ENCODE data around the gene DOK6.
A peak's percentile ranks its signal among the peaks of the same experiment; 100 is the strongest.

DOK6 gene

GRCh38 chr18:69617888-69618287, 217.2 kb downstream of the DOK6 start:
- Histone ChIP-seq H3K9me3 (ENCODE audit: control insufficient read depth in 2 of 2, low read length in 2 of 2) (no peaks in the 10 kb centered on the region), H3K4me1 (ENCODE audit: control insufficient read depth, insufficient read depth, low read length) (no peaks in the 10 kb centered on the region), H3K36me3 (ENCODE audit: control insufficient read depth in 2 of 2, insufficient read depth in 2 of 2, low read length in 2 of 2) (no peaks in the 10 kb centered on the region), H3K27ac (ENCODE audit: low read length) (no peak overlapping the region), H3K4me3 (ENCODE audit: low read length in 2 of 2) (no peak overlapping the region), H3K27me3 (ENCODE audit: control insufficient read depth in 1 of 2, insufficient read depth in 2 of 2, low read length in 2 of 2) (no peaks in the 10 kb centered on the region), H3K9ac (ENCODE audit: low read length in 2 of 2) (no peak overlapping the region)

DNA sequence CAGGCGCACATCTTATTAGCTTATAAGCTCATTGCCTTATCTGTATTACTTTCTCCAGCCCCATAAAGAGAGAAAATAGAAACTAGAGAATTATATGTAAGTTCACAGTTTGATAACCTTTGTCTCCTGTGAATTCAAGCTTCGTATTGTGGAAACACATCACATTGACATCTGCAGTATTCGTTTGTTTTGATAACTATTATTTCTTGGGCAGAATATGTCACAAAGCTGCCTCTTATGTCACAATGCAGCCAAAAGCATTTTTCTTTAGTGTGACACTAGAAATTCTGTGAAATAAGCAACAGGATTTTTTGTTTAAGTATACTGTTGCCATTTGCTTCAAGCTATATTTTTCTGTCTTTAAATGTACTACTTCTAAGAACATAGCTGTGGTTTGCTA, 221.5 kb downstream of the DOK6 start:
- Histone ChIP-seq H3K9ac (ENCODE audit: low read length in 2 of 2) (no peak overlapping the region), H3K36me3 (ENCODE audit: control insufficient read depth in 2 of 2, insufficient read depth in 2 of 2, low read length in 2 of 2) (no peaks in the 10 kb centered on the region), H3K4me3 (ENCODE audit: low read length in 2 of 2) (no peak overlapping the region), H3K27ac (ENCODE audit: low read length) (no peak overlapping the region), H3K9me3 (ENCODE audit: control insufficient read depth in 2 of 2, low read length in 2 of 2) (no peaks in the 10 kb centered on the region), H3K4me1 (ENCODE audit: control insufficient read depth, insufficient read depth, low read length) (no peaks in the 10 kb centered on the region), H3K27me3 (ENCODE audit: control insufficient read depth in 1 of 2, insufficient read depth in 2 of 2, low read length in 2 of 2) (no peaks in the 10 kb centered on the region)

DNA sequence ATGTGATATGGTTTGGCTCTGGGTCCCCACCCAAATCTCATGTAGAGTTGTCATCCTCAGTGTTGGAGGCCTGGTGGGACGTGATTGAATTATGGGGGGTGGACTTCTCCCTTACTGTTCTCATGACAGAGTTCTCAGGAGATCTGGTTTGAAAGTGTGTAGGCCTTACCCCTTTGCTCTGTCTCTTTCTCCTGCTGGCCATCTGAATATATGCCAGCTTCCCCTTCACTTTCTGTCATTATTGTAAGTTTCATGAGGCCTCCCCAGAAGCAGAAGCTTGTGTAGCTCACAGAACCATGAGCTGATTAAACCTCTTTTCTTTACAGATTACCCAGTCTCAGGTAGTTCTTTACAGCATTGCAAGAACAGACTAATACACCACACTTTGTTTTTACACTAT, 222.3 kb downstream of the DOK6 start:
- Histone ChIP-seq H3K4me3 (ENCODE audit: low read length in 2 of 2) (no peak overlapping the region), H3K9ac (ENCODE audit: low read length in 2 of 2) (no peak overlapping the region), H3K27me3 (ENCODE audit: control insufficient read depth in 1 of 2, insufficient read depth in 2 of 2, low read length in 2 of 2) (no peaks in the 10 kb centered on the region), H3K9me3 (ENCODE audit: control insufficient read depth in 2 of 2, low read length in 2 of 2) (no peaks in the 10 kb centered on the region), H3K36me3 (ENCODE audit: control insufficient read depth in 2 of 2, insufficient read depth in 2 of 2, low read length in 2 of 2) (no peaks in the 10 kb centered on the region), H3K4me1 (ENCODE audit: control insufficient read depth, insufficient read depth, low read length) (no peaks in the 10 kb centered on the region), H3K27ac (ENCODE audit: low read length) (no peak overlapping the region)

- H3K27ac ChIP-seq (ENCODE audit: low read length), result no peak overlapping the region
Measured at GRCh38 chr18:69626171-69626570, 225.5 kb downstream of the DOK6 start.

DNA sequence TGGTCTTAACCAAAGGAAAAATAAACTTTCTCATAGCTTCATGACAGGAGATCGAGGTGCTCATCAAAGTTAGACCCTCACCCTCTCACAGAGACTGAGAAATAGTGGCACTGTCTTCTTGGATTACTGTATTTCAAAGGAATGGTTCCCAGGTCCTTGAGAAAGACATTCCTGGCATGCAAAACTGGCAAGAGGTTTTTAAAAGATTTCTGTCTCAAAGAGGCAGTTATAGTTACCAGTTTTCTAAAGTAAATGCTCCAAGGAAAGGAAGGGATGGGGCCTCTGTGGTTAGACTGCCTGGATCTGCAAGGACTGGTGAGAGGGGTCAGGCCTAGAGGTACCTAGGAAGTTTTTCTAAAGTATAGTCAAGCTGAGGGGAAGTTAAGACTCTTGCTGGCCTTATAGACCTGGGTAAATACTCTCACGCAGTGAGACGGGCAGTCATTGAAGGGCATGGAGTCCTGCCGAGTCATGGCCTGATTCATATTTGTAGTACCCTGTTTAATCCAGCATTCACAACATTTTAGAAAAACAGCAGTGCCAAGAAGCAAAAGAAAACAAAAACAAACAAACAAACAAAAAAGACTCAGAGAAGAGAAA, 226.1 kb downstream of the DOK6 start:
- no peak overlapping the region for H3K9ac ChIP-seq (ENCODE audit: low read length in 2 of 2)

More at GRCh38 chr18:69626171-69626570, 225.5 kb downstream of the DOK6 start:
- Histone ChIP-seq H3K9ac (ENCODE audit: low read length in 2 of 2) (no peak overlapping the region), H3K4me1 (ENCODE audit: control insufficient read depth, insufficient read depth, low read length) (no peaks in the 10 kb centered on the region), H3K9me3 (ENCODE audit: control insufficient read depth in 2 of 2, low read length in 2 of 2) (no peaks in the 10 kb centered on the region), H3K27me3 (ENCODE audit: control insufficient read depth in 1 of 2, insufficient read depth in 2 of 2, low read length in 2 of 2) (no peaks in the 10 kb centered on the region), H3K4me3 (ENCODE audit: low read length in 2 of 2) (no peak overlapping the region), H3K36me3 (ENCODE audit: control insufficient read depth in 2 of 2, insufficient read depth in 2 of 2, low read length in 2 of 2) (no peaks in the 10 kb centered on the region)

GRCh38 chr18:69628774-69629359, 228.2 kb downstream of the DOK6 start:
- Histone ChIP-seq H3K4me3 (ENCODE audit: low read length in 2 of 2) (no peak overlapping the region), H3K27ac (ENCODE audit: low read length) (no peak overlapping the region), H3K9me3 (ENCODE audit: control insufficient read depth in 2 of 2, low read length in 2 of 2) (no peaks in the 10 kb centered on the region), H3K4me1 (ENCODE audit: control insufficient read depth, insufficient read depth, low read length) (no peaks in the 10 kb centered on the region), H3K36me3 (ENCODE audit: control insufficient read depth in 2 of 2, insufficient read depth in 2 of 2, low read length in 2 of 2) (no peaks in the 10 kb centered on the region), H3K27me3 (ENCODE audit: control insufficient read depth in 1 of 2, insufficient read depth in 2 of 2, low read length in 2 of 2) (no peaks in the 10 kb centered on the region), H3K9ac (ENCODE audit: low read length in 2 of 2) (no peak overlapping the region)

More for the DNA sequence above, 226.1 kb downstream of the DOK6 start:
- H3K27me3 ChIP-seq (ENCODE audit: control insufficient read depth in 1 of 2, insufficient read depth in 2 of 2, low read length in 2 of 2), result no peaks in the 10 kb centered on the region
- H3K4me3 ChIP-seq (ENCODE audit: low read length in 2 of 2), result no peak overlapping the region
- no peaks in the 10 kb centered on the region for H3K9me3 ChIP-seq (ENCODE audit: control insufficient read depth in 2 of 2, low read length in 2 of 2)
- H3K36me3 ChIP-seq (ENCODE audit: control insufficient read depth in 2 of 2, insufficient read depth in 2 of 2, low read length in 2 of 2), result no peaks in the 10 kb centered on the region
- H3K4me1 ChIP-seq (ENCODE audit: control insufficient read depth, insufficient read depth, low read length), result no peaks in the 10 kb centered on the region
- no peak overlapping the region for H3K27ac ChIP-seq (ENCODE audit: low read length)

GRCh38 chr18:69631281-69631680, 230.6 kb downstream of the DOK6 start:
- Histone ChIP-seq H3K4me1 (ENCODE audit: control insufficient read depth, insufficient read depth, low read length) (no peaks in the 10 kb centered on the region), H3K27me3 (ENCODE audit: control insufficient read depth in 1 of 2, insufficient read depth in 2 of 2, low read length in 2 of 2) (no peaks in the 10 kb centered on the region), H3K27ac (ENCODE audit: low read length) (no peak overlapping the region), H3K9ac (ENCODE audit: low read length in 2 of 2) (no peak overlapping the region), H3K4me3 (ENCODE audit: low read length in 2 of 2) (no peak overlapping the region), H3K36me3 (ENCODE audit: control insufficient read depth in 2 of 2, insufficient read depth in 2 of 2, low read length in 2 of 2) (no peaks in the 10 kb centered on the region), H3K9me3 (ENCODE audit: control insufficient read depth in 2 of 2, low read length in 2 of 2) (no peaks in the 10 kb centered on the region)

GRCh38 chr18:69635482-69635881, 234.8 kb downstream of the DOK6 start:
- Histone ChIP-seq H3K9ac (ENCODE audit: low read length in 2 of 2) (no peak overlapping the region), H3K4me1 (ENCODE audit: control insufficient read depth, insufficient read depth, low read length) (no peaks in the 10 kb centered on the region), H3K36me3 (ENCODE audit: control insufficient read depth in 2 of 2, insufficient read depth in 2 of 2, low read length in 2 of 2) (no peaks in the 10 kb centered on the region), H3K9me3 (ENCODE audit: control insufficient read depth in 2 of 2, low read length in 2 of 2) (no peaks in the 10 kb centered on the region), H3K27me3 (ENCODE audit: control insufficient read depth in 1 of 2, insufficient read depth in 2 of 2, low read length in 2 of 2) (no peaks in the 10 kb centered on the region), H3K27ac (ENCODE audit: low read length) (no peak overlapping the region), H3K4me3 (ENCODE audit: low read length in 2 of 2) (no peak overlapping the region)

DNA sequence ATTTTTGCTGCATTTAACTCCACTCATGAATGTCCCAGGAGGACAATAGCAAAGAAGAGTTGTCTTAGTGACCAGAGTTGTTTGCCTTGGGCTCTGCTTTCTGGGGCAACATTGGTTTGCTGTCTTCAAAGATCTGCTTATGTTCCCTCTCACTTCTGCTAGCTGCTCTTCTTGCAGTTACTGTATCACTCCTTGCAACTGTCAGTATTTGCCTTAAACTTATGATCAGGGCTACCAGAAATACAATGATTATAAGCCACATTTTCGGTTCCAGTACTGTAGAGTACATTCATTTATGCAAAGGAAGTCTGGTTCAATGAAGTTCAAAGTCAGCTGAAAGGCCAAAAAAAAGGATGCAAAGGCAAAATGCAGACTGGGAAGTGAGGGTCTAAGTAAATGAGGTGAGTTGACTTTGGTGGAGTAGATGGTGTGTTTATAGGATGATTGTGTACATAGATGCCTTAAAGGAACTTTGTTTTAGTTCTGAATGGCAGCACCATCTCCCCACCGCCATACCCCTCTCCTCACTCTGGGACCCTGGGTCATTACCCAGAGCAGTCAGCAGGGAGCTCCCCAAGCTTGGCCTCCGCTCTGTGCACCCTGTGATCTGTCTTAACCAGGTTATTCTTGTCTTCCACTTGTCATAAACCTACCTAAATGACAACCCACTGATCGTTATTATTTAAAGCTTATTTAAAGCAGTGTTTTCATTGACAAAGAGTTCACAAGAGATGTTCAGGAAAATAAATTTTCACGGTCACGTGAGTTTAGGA, 236.0 kb downstream of the DOK6 start:
- H3K9ac ChIP-seq (ENCODE audit: low read length in 2 of 2), result no peak overlapping the region

GRCh38 chr18:69638056-69638455, 237.4 kb downstream of the DOK6 start:
- no peak overlapping the region for H3K27ac ChIP-seq (ENCODE audit: low read length)
- no peaks in the 10 kb centered on the region for H3K36me3 ChIP-seq (ENCODE audit: control insufficient read depth in 2 of 2, insufficient read depth in 2 of 2, low read length in 2 of 2)
- no peaks in the 10 kb centered on the region for H3K27me3 ChIP-seq (ENCODE audit: control insufficient read depth in 1 of 2, insufficient read depth in 2 of 2, low read length in 2 of 2)
- no peaks in the 10 kb centered on the region for H3K9me3 ChIP-seq (ENCODE audit: control insufficient read depth in 2 of 2, low read length in 2 of 2)
- no peak overlapping the region for H3K4me3 ChIP-seq (ENCODE audit: low read length in 2 of 2)
- H3K9ac ChIP-seq (ENCODE audit: low read length in 2 of 2), result no peak overlapping the region
- no peaks in the 10 kb centered on the region for H3K4me1 ChIP-seq (ENCODE audit: control insufficient read depth, insufficient read depth, low read length)

More for the DNA sequence above, 236.0 kb downstream of the DOK6 start:
- Histone ChIP-seq H3K4me3 (ENCODE audit: low read length in 2 of 2) (no peak overlapping the region), H3K9me3 (ENCODE audit: control insufficient read depth in 2 of 2, low read length in 2 of 2) (no peaks in the 10 kb centered on the region), H3K4me1 (ENCODE audit: control insufficient read depth, insufficient read depth, low read length) (no peaks in the 10 kb centered on the region), H3K27me3 (ENCODE audit: control insufficient read depth in 1 of 2, insufficient read depth in 2 of 2, low read length in 2 of 2) (no peaks in the 10 kb centered on the region), H3K36me3 (ENCODE audit: control insufficient read depth in 2 of 2, insufficient read depth in 2 of 2, low read length in 2 of 2) (no peaks in the 10 kb centered on the region), H3K27ac (ENCODE audit: low read length) (no peak overlapping the region)

DNA sequence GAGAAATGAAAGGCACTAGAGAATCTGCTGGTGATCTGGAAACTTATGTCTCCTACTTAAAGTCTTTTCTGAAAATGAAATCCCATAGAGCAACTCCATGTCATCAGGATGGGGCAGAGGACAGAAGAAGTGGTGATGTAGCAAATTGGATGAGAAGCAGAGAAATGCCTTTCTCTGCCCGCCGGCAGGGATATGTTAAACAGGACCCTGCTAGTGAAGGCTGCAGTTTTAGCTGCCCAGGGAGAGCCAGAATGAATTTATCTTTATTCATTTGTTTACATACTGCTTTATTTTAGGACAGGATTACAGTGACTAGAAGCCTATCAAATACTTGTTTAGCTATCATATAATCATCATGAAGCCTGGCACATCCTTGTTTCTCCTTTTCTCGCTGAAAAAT, 247.0 kb downstream of the DOK6 start:
- Histone ChIP-seq H3K27me3 (ENCODE audit: control insufficient read depth in 1 of 2, insufficient read depth in 2 of 2, low read length in 2 of 2) (no peaks in the 10 kb centered on the region), H3K4me1 (ENCODE audit: control insufficient read depth, insufficient read depth, low read length) (no peaks in the 10 kb centered on the region), H3K36me3 (ENCODE audit: control insufficient read depth in 2 of 2, insufficient read depth in 2 of 2, low read length in 2 of 2) (no peaks in the 10 kb centered on the region), H3K4me3 (ENCODE audit: low read length in 2 of 2) (peak overlapping the region in 1 of 2 donors; percentile 57), H3K9ac (ENCODE audit: low read length in 2 of 2) (peak overlapping the region in 1 of 2 donors; percentile 2), H3K27ac (ENCODE audit: low read length) (no peak overlapping the region), H3K9me3 (ENCODE audit: control insufficient read depth in 2 of 2, low read length in 2 of 2) (no peaks in the 10 kb centered on the region)

Measured in stomach smooth muscle (tissue), 2 donors.